Activated CD4-positive, alpha-beta T cell treated with anti-CD3 and anti-CD28 coated beads for 36 hours (primary cell): Measurements from ENCODE around the gene PLEKHJ1. TPM values are rescaled to one million over a fixed set of nuclear protein-coding genes. Genes with fewer than 3 reads are reported as not detected.
A peak's percentile ranks its signal among the peaks of the same experiment; 100 is the strongest.

Experiments used
- ATAC-seq: fragments of 200-7000 bp; cut with Tn5 transposase; one replicate; pipeline ENCODE4 v1.10.0; 2021; ENCODE audit warnings: mild to moderate bottlenecking, moderate library complexity
- CTCF ChIA-PET: fragments of 350-600 bp; sonication (Branson Sonifier 250); formaldehyde crosslinking; loops from one replicate; lab custom pipeline; 2021; ENCODE audit warnings: antibody characterized with exemption; lab: Charles Lee
- POLR2A ChIA-PET: fragments of 350-600 bp; sonication (Branson Sonifier 250); formaldehyde crosslinking; loops from one replicate; lab custom pipeline; 2021; ENCODE audit warnings: antibody characterized with exemption, inconsistent platforms; lab: Charles Lee
- DNase-seq: peaks from one replicate; pipeline ENCODE4 v3.0.0-alpha.2; 2020
- H3K27ac Mint-ChIP-seq: one replicate; pipeline ENCODE4 v1.8.0; 2021; ENCODE audit warnings: mixed read lengths
- H3K27me3 Mint-ChIP-seq: one replicate; pipeline ENCODE4 v1.8.0; 2021; ENCODE audit warnings: mixed read lengths
- H3K36me3 Mint-ChIP-seq: one replicate; pipeline ENCODE4 v1.8.0; 2021; ENCODE audit warnings: low read depth, mixed read lengths
- H3K4me1 Mint-ChIP-seq: one replicate; pipeline ENCODE4 v1.8.0; 2021; ENCODE audit warnings: mixed read lengths
- H3K4me3 Mint-ChIP-seq: one replicate; pipeline ENCODE4 v1.8.0; 2021; ENCODE audit warnings: mild to moderate bottlenecking, moderate library complexity, mixed read lengths
- H3K9me3 Mint-ChIP-seq: one replicate; pipeline ENCODE4 v1.8.0; 2021; ENCODE audit warnings: low read depth, mixed read lengths
- intact Hi-C, 2 experiments: fragments of 100-400 bp; cut with DNase I in 1 of 2; cut with micrococcal nuclease in 1 of 2; formaldehyde crosslinking; loops; one replicate each; pipeline versions ENCODE4 v1.14.2 to v1.15.1; 2022 to 2024; cut with DNase I, micrococcal nuclease
- total RNA-seq, 2 experiments: library from RNA; stranded (reverse); gene quantifications; one replicate each; pipeline ENCODE4 v1.2.3, GENCODE V29; 2021

Gene PLEKHJ1
- total RNA-seq, 2 experiments from 2014 or later, result 38.4 to 61.8 TPM

DNA sequence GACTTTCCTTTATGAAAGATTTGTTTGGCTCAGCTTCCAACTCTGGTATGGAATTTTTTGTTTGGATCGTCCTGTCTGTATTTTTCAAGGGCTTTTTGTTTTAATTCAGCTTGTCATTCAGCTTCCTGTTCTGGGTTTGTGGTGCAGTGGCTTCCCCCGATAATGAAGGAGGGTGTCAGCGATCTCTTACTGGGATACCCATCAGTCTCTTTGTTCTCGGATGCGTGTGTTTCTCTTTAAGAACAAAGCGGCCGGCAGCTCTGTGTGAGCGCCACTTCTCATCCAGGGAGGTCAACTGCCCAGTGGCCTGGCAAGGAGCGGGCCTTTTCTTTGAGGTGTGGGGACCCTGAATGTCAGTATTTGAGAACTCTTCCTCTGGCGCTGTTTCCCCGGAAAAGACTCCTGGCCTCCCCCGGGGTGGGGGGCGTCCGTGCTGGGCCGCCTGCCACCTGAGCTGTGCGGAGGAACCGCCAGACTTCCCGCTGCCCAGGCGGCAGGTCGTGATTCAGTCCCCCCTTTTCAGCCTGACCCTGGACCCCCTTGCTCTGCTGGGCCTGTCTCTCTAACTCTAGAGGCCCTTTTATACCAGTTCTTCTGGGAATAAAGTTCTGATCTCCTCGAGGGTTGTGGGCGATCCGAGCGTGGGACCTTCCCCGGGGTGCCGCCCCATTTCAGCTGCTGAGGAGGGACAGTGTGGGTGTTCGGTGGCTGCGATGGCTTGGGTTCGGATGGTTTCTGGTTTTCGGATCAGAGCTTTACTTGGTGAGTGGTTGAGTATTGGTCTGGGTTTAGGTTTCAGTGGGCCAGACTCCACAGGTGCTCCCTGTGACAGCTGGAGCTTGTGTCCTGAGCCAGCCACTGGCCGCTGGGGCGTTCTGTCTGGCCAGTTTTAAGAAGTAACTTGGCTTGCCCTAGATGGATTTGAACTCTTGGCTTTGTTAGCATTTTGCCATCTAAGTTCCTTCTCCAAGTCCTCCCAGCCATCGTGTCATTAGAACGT is 3.9 kb upstream of the PLEKHJ1 start:
- Mint-ChIP-seq H3K27ac (peak overlapping the region; percentile 79), H3K9me3 (no peaks in the 10 kb centered on the region), H3K27me3 (no peaks in the 10 kb centered on the region), H3K4me3 (peak overlapping the region; percentile 94), H3K4me1 (peaks cover 53% of the 10 kb centered on the region), H3K36me3 (peaks cover 62% of the 10 kb centered on the region)
- intact Hi-C loops, result loop anchor here (2.0 to 10.0 kb wide), 4 partner anchors 13 to 497 kb away; no protein-coding TSS in a partner anchor
- ATAC-seq, result no peak
- ChIA-PET CTCF (interaction anchor here (0.7 to 4.5 kb wide), 7 partner anchors 10 to 294 kb away, joined by 3 to 52 read pairs (median 5); no protein-coding TSS in a partner anchor), POLR2A (interaction anchor here (0.5 to 1.9 kb wide), 4 partner anchors 8 to 174 kb away, joined by 3 to 11 read pairs (median 6); partner anchors contain the start of gene AMH)
- DNase-seq, result peak; percentile 52

- ChIA-PET POLR2A (interaction anchor here (0.7 to 1.9 kb wide), 3 partner anchors 8 to 18 kb away, joined by 3 to 11 read pairs (median 7); partner anchors contain the start of gene AMH), CTCF (interaction anchor here (0.6 to 4.5 kb wide), 10 partner anchors 9 to 293 kb away, joined by 3 to 52 read pairs (median 4); no protein-coding TSS in a partner anchor)
- H3K36me3 Mint-ChIP-seq, result peaks cover 61% of the 10 kb centered on the region
- DNase-seq (no peak), ATAC-seq (no peak)
- intact Hi-C loops, result loop anchor here (2.0 to 10.0 kb wide), 4 partner anchors 14 to 498 kb away; no protein-coding TSS in a partner anchor
- no peaks in the 10 kb centered on the region for H3K9me3 Mint-ChIP-seq
- no peaks in the 10 kb centered on the region for H3K27me3 Mint-ChIP-seq
- H3K4me3 Mint-ChIP-seq, result peak overlapping the region; percentile 94
- H3K4me1 Mint-ChIP-seq, result peaks cover 62% of the 10 kb centered on the region
- H3K27ac Mint-ChIP-seq, result peak overlapping the region; percentile 90
These were observed 3.0 kb upstream of the PLEKHJ1 start for GRCh38 chr19:2239173-2239572.

GRCh38 chr19:2237869-2238153 is 1.7 kb upstream of the PLEKHJ1 start:
- no peaks in the 10 kb centered on the region for H3K27me3 Mint-ChIP-seq
- H3K27ac Mint-ChIP-seq, result peak overlapping the region; percentile 90
- ATAC-seq, result no peak
- intact Hi-C loops, result loop anchor here (2.0 to 10.0 kb wide), 7 partner anchors 15 to 499 kb away; partner anchors contain the start of genes AP3D1 (in 1 of the 2) and LMNB2 (in 1 of the 2)
- H3K36me3 Mint-ChIP-seq, result peaks cover 67% of the 10 kb centered on the region
- DNase-seq, result no peak
- H3K9me3 Mint-ChIP-seq, result no peaks in the 10 kb centered on the region
- H3K4me1 Mint-ChIP-seq, result peaks cover 64% of the 10 kb centered on the region
- POLR2A ChIA-PET, result interaction anchor here (0.6 to 1.2 kb wide), 3 partner anchors 12 to 1304 kb away, joined by 3 to 9 read pairs (median 4); no protein-coding TSS in a partner anchor
- CTCF ChIA-PET, result interaction anchor here (0.5 to 4.5 kb wide), 5 partner anchors 22 to 179 kb away, joined by 3 to 52 read pairs (median 8); no protein-coding TSS in a partner anchor
- H3K4me3 Mint-ChIP-seq, result peak overlapping the region; percentile 94

- intact Hi-C loops, result loop anchor here (2.0 to 10.0 kb wide), 6 partner anchors 86 to 500 kb away; partner anchors contain the start of genes AP3D1 (in 1 of the 2) and LMNB2 (in 1 of the 2)
- Mint-ChIP-seq H3K36me3 (peaks cover 65% of the 10 kb centered on the region), H3K27ac (peak overlapping the region; percentile 90), H3K4me1 (peaks cover 58% of the 10 kb centered on the region), H3K27me3 (no peaks in the 10 kb centered on the region), H3K9me3 (no peaks in the 10 kb centered on the region), H3K4me3 (peak overlapping the region; percentile 94)
- DNase-seq (no peak), ATAC-seq (no peak)
- ChIA-PET POLR2A (interaction anchor here (1.1 to 1.2 kb wide), 2 partner anchors 13 to 85 kb away, joined by 3 to 4 read pairs; no protein-coding TSS in a partner anchor), CTCF (interaction anchor here (0.5 to 4.5 kb wide), 4 partner anchors 23 to 180 kb away, joined by 3 to 52 read pairs (median 6); no protein-coding TSS in a partner anchor)
These were observed 1.1 kb upstream of the PLEKHJ1 start for GRCh38 chr19:2237051-2237868.

- H3K27ac Mint-ChIP-seq, result peak overlapping the region; percentile 97
- intact Hi-C loops, result loop anchor here (1.0 to 10.0 kb wide), 24 partner anchors 22 to 949 kb away; partner anchors contain the start of genes AP3D1 (in 2 of the 2), ADAT3 (in 1 of the 2), CSNK1G2 (in 1 of the 2) and DAZAP1 (in 1 of the 2)
- H3K4me3 Mint-ChIP-seq, result peak overlapping the region; percentile 94
- POLR2A ChIA-PET, result interaction anchor here (0.9 to 1.7 kb wide), 2 partner anchors 20 to 36 kb away, joined by 3 to 4 read pairs; no protein-coding TSS in a partner anchor
- no peak for ATAC-seq
- H3K36me3 Mint-ChIP-seq, result peaks cover 57% of the 10 kb centered on the region
- H3K9me3 Mint-ChIP-seq, result no peaks in the 10 kb centered on the region
- DNase-seq, result no peak
- no peaks in the 10 kb centered on the region for H3K27me3 Mint-ChIP-seq
- H3K4me1 Mint-ChIP-seq, result peaks cover 47% of the 10 kb centered on the region
- CTCF ChIA-PET, result interaction anchor here (0.6 to 1.5 kb wide), 4 partner anchors 19 to 156 kb away, joined by 3 to 7 read pairs (median 4); no protein-coding TSS in a partner anchor
These were observed 140 bp downstream of the PLEKHJ1 start for GRCh38 chr19:2236064-2236313.

- ATAC-seq, result no peak
- H3K4me1 Mint-ChIP-seq, result peaks cover 42% of the 10 kb centered on the region
- intact Hi-C loops, result loop anchor here (1.0 to 10.0 kb wide), 24 partner anchors 23 to 950 kb away; partner anchors contain the start of genes AP3D1 (in 2 of the 2), ADAT3 (in 1 of the 2), CSNK1G2 (in 1 of the 2) and DAZAP1 (in 1 of the 2)
These were observed 607 bp downstream of the PLEKHJ1 start for GRCh38 chr19:2235381-2236063.

DNA sequence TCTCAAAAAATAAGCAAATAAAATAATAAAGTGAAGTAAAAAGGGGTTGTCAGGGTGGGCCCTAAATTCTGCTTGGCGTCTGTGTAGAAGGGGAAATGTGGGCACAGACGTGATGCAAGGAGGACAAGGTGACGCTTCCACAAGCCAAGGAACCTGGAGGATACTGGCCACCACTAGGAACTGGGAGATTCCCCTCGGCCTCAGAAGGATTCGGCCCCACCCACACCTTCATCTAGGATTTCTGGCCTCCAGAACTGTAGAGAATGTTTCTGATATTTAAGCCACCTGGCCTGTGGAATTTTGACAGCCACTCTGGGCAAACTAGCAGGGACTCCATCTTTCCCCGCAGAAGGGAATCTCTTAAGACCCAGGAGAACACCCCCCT is 1.1 kb downstream of the PLEKHJ1 start:
- Mint-ChIP-seq H3K36me3 (peaks cover 48% of the 10 kb centered on the region), H3K9me3 (no peaks in the 10 kb centered on the region), H3K27me3 (no peaks in the 10 kb centered on the region), H3K27ac (peak overlapping the region; percentile 66), H3K4me1 (peaks cover 38% of the 10 kb centered on the region), H3K4me3 (peak overlapping the region; percentile 94)
- ChIA-PET CTCF (interaction anchor here (0.6 to 1.5 kb wide), 2 partner anchors 12 to 27 kb away, joined by 3 to 7 read pairs; no protein-coding TSS in a partner anchor), POLR2A (interaction anchor here (1.7 kb wide), 1 partner anchor 19 kb away, joined by 4 read pairs; no protein-coding TSS in a partner anchor)
- ATAC-seq (no peak), DNase-seq (no peak)
- intact Hi-C loops, result loop anchor here in 1 of 2 experiments (5.0 to 10.0 kb wide), 3 partner anchors 358 to 502 kb away; no protein-coding TSS in a partner anchor

More at GRCh38 chr19:2235381-2236063, 607 bp downstream of the PLEKHJ1 start:
- Mint-ChIP-seq H3K27me3 (no peaks in the 10 kb centered on the region), H3K4me3 (peak overlapping the region; percentile 94), H3K36me3 (peaks cover 52% of the 10 kb centered on the region), H3K27ac (peak overlapping the region; percentile 66), H3K9me3 (no peaks in the 10 kb centered on the region)
- CTCF ChIA-PET, result interaction anchor here (0.5 to 1.5 kb wide), 6 partner anchors 13 to 212 kb away, joined by 3 to 7 read pairs (median 3); no protein-coding TSS in a partner anchor
- POLR2A ChIA-PET, result interaction anchor here (0.9 to 1.7 kb wide), 2 partner anchors 19 to 37 kb away, joined by 3 to 4 read pairs; no protein-coding TSS in a partner anchor
- peak; percentile 50 for DNase-seq

DNA sequence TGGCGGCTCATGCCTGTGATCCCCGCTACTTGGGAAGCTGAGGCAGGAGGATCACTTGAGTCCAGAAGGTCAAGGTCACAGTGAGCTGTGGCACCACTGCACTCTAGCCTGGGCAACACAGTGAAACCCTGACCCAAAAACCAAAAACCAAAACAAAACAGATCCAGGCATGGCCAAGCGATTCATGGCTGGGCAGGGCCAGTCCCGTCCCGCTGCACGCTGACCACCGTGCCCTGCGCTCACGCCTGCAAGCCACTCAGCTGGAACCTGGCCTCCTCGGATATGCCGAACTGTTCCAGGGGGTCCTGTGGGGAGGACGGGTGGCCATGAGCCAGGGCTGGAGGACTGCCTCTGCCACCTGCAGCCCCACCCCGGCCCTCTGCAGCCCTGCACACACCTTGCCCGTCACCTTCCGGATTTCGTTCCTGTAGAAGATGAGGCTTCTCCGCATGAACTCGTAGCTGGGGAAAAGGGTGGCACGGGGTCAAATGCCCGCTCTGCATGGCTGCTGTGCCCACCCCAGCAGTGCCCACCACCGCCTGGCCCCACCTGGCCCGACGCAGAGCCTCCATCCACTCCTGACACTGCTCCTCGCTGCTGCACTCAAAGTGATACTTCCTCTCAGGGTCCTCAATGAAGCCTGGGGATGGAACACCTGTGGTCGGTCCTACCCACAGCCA is 2.4 kb downstream of the PLEKHJ1 start:
- Mint-ChIP-seq H3K4me1 (peaks cover 28% of the 10 kb centered on the region), H3K27ac (peak overlapping the region; percentile 70), H3K4me3 (peak overlapping the region; percentile 94), H3K9me3 (no peaks in the 10 kb centered on the region), H3K27me3 (no peaks in the 10 kb centered on the region), H3K36me3 (peaks cover 47% of the 10 kb centered on the region)
- ATAC-seq (no peak), DNase-seq (no peak)
- intact Hi-C loops, result loop anchor here in 1 of 2 experiments (10.0 kb wide), 1 partner anchor 381 kb away; no protein-coding TSS in a partner anchor
- CTCF ChIA-PET, result interaction anchor here (0.7 to 1.0 kb wide), 2 partner anchors 26 to 82 kb away, joined by 3 read pairs; partner anchors contain the start of gene AP3D1
- POLR2A ChIA-PET, result interaction anchor here (0.6 kb wide), 1 partner anchor 198 kb away, joined by 4 read pairs; no protein-coding TSS in a partner anchor
